GM12892 (cell line): Measurements from ENCODE around the gene SIPA1L3.

Experiments used
- DNase-seq: peaks from one replicate; pipeline ENCODE4 v3.0.0; 2011; ENCODE audit not compliant: insufficient read length
- FAIRE-seq: peaks from 2 replicates; lab custom pipeline; 2011; peaks lifted over from hg19 to GRCh38; lab: Jason Lieb, UNC
- POLR2A ChIP-seq: IDR thresholded peaks from 2 replicates; pipeline ENCODE4 v1.6.1; 2011; ENCODE audit warnings: low read depth, low read length, control low read depth
- POLR2AphosphoS5 ChIP-seq: IDR thresholded peaks from 2 replicates; pipeline ENCODE4 v1.6.1; 2011; ENCODE audit warnings: low read depth, low read length, control low read depth
- TAF1 ChIP-seq: IDR thresholded peaks from 2 replicates; pipeline ENCODE4 v1.6.1; 2011; ENCODE audit warnings: low read depth, mild to moderate bottlenecking, control low read depth, low read length, borderline replicate concordance

The SIPA1L3 gene

DNA sequence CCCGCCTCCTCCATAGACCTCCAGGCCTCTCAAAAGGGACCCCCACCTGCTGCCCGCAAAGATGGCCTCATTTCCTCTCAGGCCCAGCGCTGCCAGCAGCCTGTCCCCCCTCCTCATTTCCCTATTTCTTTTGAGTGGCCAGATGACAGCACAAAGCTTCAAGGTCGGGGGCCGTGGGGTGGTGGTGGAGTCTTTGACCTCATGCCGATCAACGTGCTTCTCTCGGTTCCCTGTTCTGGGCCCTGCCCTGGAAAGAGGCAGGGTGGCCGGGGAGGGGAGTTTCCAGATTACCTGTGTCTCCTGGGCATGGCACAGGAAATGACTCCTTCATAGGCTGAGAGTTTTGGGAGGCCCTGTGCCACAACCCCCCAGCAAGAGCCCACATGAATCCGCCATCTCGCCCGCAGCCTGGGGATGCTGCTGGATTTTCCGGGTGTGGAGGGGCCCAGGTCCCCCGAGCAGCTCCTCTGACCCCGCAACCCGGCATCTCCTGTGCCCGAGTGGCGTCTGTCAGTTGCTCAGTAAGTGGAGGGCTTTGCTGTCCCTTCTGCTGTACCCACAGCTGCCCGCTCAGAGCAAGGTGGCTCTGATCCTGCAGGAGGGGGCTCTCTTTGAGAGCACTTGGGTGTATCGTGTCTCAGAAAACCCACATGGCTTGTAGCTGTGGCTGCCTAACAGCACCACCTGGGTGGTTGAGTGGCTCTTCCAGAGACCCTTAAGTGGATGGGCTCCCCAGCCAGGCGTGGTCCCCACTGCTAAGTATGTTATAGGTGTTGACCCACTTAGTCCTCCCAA, 139.4 kb downstream of the SIPA1L3 start:
- FAIRE-seq: peak; percentile 95
- DNase-seq: peak; percentile 65
- TF ChIP-seq POLR2AphosphoS5: peak; percentile 41; the same call in 1 of the 2 replicates
- TF ChIP-seq POLR2A: peak; percentile 60
- TF ChIP-seq TAF1: peak; percentile 44; the same call in 1 of the 2 replicates

DNA sequence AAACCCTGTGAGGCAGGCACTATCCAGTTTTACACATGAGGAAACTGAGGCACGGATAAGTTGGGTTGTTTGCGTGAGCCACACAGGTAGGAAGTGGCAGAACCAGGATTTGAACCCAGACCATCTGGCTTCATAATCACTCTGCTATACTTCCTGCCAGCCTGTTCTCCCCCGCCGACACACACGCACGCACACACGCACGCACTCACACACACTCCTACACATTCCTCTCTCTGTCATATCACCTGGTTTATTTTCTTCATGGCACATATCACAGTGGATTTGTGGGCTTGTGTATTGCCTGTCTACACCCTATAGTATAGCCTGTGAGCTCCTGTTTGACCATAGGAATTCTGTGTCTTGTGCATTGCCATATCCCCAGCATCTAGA, 140.0 kb downstream of the SIPA1L3 start:
- FAIRE-seq (peak; percentile 78), DNase-seq (no peak)
- no peak for TF ChIP-seq POLR2A
- no peak for TF ChIP-seq POLR2AphosphoS5
- TF ChIP-seq TAF1: no peak

DNA sequence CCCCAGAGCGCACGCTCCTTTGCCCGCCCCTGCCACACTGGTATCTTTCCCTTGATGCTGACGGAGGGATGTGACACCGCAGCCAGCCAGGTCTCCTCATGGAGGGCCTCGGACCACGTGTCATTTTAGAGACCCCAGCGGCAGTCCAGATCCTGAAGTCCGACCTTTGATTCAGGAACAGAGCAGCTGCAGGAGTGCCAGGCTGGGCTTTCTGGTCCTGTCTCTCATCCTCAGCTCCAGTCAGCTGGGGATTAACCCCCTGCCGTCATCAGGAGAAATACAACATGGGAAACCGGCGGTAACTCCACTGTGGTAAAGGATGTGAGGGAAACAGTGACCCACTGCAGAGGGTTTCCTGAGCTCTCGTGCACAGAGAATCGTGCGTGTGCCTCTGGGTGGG, 140.6 kb downstream of the SIPA1L3 start:
- FAIRE-seq: no peak
- TF ChIP-seq POLR2A (no peak), TAF1 (no peak), POLR2AphosphoS5 (no peak)
- no peak for DNase-seq

DNA sequence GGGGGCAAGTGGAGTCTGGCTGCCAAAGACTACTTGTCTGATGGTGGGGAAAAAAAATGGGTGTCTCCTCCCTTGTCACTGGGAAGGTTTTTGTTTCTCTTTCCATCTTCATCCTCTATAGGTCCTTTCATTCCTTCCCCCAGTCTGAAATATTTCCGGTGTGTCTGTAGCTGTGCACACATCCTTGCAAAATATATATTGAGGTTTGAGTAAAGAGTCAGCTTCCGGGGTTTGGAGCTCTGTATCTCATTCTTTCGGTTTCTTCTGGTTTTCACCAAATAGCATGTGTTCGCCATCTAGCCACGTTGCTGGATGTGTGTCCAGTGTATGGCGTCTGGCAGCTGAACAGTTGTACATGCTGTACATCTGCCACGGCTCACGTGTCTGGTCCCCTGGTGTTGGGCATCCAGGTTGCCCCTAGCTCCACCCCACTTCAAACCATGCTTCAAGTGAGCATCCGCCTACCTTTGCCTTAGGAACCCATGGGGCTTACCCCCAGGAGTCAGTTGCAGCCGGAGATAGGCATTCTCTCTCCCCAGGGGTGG, 142.2 kb downstream of the SIPA1L3 start:
- TF ChIP-seq POLR2AphosphoS5 (peak; percentile 76; the same call in 1 of the 2 replicates), TAF1 (peak; percentile 33; the same call in 1 of the 2 replicates), POLR2A (peak; percentile 72)
- DNase-seq (peak; percentile 47), FAIRE-seq (no peak)

DNA sequence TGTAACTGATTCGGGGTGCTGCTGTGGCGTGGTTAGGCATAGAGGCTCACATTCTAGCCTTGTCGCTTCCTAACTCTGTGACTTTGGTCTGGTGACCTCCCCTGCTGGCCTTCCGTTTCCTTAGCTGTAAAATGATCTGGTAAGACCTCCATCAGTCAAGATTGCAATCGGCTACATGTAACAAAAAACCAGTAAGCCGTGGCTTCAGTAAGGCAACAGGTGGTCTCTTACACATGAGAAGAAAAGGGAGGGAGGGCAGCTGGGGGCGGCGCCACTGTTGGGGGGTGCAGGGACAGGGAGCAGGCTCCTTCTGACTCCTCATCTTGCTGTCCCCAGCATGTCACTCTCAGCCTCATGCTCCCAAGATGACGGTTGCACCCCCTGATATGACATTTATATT, 148.0 kb downstream of the SIPA1L3 start:
- FAIRE-seq (no peak), DNase-seq (no peak)
- TF ChIP-seq TAF1: no peak

DNA sequence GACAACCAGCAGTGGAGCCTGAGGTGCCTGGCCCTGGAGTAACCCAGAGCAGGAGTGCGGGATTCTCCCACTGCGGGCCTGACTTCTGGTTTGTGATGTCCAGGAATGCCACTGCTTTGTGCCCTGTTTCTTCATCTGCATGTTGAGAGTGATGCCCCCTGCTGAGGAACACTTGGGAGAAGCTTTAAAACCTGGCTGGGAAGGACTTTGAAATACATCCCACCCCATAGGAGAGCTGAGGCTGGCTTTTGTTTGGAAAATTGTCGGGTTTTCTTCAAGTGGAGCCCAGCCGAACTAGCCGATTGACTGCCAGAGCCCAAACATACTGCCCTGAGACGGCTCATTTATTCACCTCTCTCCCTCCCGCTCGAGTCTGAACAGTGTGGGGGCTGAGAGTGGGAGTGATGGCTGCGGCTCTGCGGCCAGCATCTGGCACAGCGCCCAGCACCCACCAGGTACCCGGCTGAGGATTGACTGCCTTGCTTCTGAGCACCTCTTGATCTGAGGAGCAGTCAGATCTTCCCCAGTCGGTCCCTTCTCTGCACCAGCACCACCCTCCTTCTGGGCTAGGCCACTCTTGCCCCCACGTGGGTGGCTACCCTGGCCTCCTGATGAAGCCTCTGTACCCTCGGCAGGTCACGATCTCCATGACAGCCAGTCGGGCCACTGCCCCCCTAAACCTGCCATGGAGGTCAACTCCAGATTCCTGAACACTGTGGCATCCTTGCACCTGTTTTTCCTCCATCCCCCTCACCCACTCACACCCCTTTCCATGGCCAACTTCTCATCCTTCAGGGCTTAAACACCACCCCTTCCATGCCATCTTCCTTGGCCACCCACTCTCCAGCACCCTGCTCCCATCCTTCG, 148.9 kb downstream of the SIPA1L3 start:
- TF ChIP-seq POLR2AphosphoS5: no peak
- no peak for TF ChIP-seq POLR2A
- TF ChIP-seq TAF1: no peak
- DNase-seq (no peak), FAIRE-seq (peak; percentile 17)

DNA sequence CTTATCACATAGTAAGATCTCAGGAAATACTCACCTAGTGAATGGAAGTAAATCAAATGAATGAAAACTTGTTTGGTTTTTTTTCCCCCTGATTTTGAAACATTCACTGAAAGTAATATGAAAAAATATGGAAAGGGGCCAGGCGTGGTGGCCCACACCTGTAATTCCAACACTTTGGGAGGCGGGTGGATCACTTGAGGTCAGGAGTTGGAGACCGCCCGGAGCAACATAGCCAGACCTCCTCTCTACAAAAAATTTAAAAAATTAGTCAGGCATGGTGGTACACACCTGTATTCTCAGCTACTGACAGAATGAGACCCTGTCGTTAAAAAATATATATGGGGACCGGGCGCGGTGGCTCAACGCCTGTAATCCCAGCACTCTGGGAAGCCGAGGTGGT, 149.6 kb downstream of the SIPA1L3 start:
- FAIRE-seq (no peak), DNase-seq (no peak)
- no peak for TF ChIP-seq TAF1

DNA sequence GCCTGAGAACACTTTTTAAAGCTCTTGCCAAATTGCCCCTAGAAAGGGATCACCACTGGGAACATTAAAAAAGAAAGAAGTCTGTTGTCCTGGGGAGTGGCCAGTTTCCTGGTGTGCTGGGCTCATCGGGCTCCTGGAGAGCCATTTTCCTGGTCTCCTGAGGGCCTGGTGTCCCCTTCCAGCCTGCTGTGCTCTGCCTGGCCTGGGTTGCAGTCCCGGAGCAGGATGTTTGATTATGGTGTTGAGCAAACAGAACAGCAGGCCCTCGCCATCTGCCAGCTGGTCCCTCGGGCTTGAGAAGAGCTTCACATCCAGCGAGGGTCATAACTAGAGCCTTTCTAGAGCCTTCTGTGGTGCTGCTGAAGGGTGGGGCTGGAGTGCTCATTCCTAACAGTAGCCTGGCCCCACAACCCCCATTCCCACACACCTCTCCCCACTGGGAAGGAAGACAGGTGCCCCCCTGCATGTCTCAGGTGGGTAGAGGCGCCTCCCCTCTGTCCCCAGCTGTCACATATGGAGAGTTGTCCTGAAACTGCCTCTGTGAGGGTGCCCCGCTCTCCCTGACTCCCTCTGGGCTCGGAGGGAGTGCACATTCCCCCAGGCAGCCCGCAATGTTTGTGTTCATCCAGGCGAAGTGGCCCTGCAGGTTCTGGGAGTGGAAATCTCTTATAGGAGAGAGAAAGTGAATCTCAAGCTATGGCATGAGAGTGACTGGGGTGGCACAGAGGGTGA, 151.1 kb downstream of the SIPA1L3 start:
- no peak for DNase-seq
- no peak for FAIRE-seq
- TF ChIP-seq TAF1 (no peak), POLR2AphosphoS5 (no peak), POLR2A (no peak)

DNA sequence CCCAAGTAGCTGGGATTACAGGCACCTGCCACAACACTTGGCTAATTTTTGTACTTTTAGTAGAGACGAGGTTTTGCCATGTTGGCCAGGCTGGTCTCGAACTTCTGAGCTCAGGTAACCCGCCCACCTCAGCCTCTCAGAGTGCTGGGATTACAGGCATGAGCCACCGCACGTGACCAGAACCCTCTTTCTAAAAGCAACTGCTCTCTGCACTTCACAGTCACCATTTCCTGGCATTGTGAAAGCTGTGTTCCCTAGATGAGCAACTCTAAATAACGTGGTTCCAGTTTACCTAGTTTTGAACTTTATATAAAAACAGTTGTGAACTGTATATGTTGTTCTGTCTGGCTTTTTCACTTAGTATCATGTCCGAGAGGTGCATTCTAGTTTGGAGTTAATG, 152.9 kb downstream of the SIPA1L3 start:
- DNase-seq (no peak), FAIRE-seq (peak; percentile 24)

DNA sequence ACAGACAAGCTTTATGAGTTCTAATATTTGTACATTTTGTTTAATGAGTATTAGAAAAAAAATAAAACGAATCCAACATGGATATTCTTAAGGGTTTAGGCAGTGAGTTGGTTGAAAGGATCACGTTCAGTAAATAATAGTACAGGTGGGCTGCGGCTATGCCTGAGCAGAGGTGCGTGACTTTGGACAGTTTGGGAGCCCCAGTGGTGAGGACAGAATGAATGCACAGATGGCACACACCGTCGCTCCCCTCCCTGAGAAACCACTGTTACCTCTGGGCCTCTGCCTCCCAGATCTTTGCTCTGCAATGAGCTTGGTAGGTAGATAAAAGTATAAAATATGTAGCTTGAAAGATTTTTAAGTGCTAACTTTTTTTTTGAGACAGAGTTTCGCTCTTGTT, 153.3 kb downstream of the SIPA1L3 start:
- TF ChIP-seq TAF1 (no peak), POLR2A (no peak), POLR2AphosphoS5 (no peak)
- FAIRE-seq (peak; percentile 40), DNase-seq (no peak)

More for the DNA sequence above, 152.9 kb downstream of the SIPA1L3 start:
- no peak for TF ChIP-seq POLR2AphosphoS5
- no peak for TF ChIP-seq POLR2A
- TF ChIP-seq TAF1: no peak

DNA sequence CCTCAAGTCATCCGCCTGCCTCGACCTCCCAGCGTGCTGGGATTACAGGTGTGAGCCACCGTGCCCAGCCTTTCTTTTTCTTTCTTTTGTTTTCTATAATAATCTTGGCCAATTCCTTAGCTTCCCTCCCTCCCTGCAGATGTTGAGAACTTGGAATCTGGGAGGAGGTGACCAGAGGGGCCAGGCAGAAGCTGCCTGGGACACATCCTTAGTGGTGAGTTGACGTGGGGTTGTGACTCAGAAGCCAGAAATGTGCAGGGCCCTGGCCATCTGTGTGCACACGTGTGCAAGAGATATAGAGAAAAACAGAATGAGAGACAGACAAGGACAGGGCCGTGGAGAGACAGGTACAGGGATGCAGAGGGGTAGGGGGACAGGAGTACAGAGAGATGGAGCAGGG, 154.3 kb downstream of the SIPA1L3 start:
- DNase-seq: no peak
- TF ChIP-seq POLR2A (no peak), POLR2AphosphoS5 (no peak), TAF1 (no peak)
- peak; percentile 24 for FAIRE-seq
